OCI-LY7 (cell line): Measurements from ENCODE around the gene ADAMTS17.

Experiments used
- EZH2phosphoT487 ChIP-seq: fragments of 200-600 bp; sonication (generic); IDR thresholded peaks from 2 replicates; pipeline ENCODE4 v1.6.1; 2018; ENCODE audit warnings: low read depth, borderline replicate concordance, mild to moderate bottlenecking, mixed run types, antibody characterized with exemption, low read length, moderate library complexity, mixed read lengths
- TF ChIP-seq, protein P1 (sequence below): fragments of 200-600 bp; sonication (generic); conservative IDR thresholded peaks from 2 replicates; pipeline ENCODE4 v1.5.1; 2014; ENCODE audit warnings: mild to moderate bottlenecking, antibody characterized with exemption, low read length, moderate library complexity, mixed read lengths

DNA sequence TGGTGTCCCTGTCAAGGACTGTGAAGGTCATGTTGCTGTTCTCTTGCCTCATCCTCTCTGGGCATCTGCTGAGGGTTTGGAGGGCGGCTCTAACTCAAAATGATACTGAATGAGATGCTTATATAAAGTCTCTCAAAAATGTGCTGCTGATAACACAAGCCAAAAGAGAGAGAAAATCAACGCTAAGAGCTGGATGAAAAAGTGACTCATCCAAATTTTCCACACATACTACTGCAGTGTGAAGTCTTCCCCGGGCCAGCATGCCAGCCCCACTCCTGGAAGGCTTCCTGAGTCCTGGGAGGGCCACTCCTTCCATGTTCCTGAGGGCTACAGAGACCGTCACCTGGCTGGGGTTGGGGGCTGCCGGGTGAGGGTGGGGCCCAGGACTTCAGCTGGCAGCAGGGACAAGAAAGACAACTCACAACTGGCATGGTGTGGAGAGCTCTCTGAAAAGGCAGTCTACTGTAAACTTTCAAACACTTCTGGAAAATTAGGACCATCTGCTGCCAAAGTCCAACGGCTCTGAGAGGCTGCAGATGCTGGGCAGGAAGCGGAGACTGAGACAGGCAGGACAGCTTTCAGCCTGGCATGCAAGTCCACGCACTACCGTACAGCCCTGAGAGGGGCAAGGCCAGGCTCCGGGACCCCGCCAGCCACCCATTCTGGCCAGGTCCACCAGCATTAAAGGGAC lies 200.3 kb downstream of the ADAMTS17 start:
- TF ChIP-seq, protein P1, sequence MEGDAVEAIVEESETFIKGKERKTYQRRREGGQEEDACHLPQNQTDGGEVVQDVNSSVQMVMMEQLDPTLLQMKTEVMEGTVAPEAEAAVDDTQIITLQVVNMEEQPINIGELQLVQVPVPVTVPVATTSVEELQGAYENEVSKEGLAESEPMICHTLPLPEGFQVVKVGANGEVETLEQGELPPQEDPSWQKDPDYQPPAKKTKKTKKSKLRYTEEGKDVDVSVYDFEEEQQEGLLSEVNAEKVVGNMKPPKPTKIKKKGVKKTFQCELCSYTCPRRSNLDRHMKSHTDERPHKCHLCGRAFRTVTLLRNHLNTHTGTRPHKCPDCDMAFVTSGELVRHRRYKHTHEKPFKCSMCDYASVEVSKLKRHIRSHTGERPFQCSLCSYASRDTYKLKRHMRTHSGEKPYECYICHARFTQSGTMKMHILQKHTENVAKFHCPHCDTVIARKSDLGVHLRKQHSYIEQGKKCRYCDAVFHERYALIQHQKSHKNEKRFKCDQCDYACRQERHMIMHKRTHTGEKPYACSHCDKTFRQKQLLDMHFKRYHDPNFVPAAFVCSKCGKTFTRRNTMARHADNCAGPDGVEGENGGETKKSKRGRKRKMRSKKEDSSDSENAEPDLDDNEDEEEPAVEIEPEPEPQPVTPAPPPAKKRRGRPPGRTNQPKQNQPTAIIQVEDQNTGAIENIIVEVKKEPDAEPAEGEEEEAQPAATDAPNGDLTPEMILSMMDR = no peak
- TF ChIP-seq EZH2phosphoT487 = no peak
